NCI-H524 (cell line): ENCODE results near the gene NIF3L1.

ENCODE experiments used
- DNase-seq, 2 experiments: peaks; one replicate each; lab custom pipeline; 2025; lab: John Stamatoyannopoulos, UW

Gene NIF3L1

GRCh38 chr2:200888704-200889625, at the start of gene NIF3L1, which contains the start of gene PPIL3:
Gene NIF3L1 (plus strand): TSS chr2:200889371. CDS start chr2:200891944, 2,573 bp downstream.
Gene PPIL3 (minus strand): TSS chr2:200889077. CDS start chr2:200887615, 1,462 bp downstream.
- peak; percentile 94 to 99 for DNase-seq

GRCh38 chr2:200839513-200839912, 49.7 kb upstream of the NIF3L1 start:
- no peak for DNase-seq

- DNase-seq: no peak
Observed at GRCh38 chr2:200843993-200844948, 44.9 kb upstream of the NIF3L1 start.

- DNase-seq: no peak
Observed at GRCh38 chr2:200845194-200845593, 44.0 kb upstream of the NIF3L1 start.

GRCh38 chr2:200845669-200846325, 43.4 kb upstream of the NIF3L1 start:
- DNase-seq: no peak

- no peak for DNase-seq
Observed at GRCh38 chr2:200847269-200847668, 41.9 kb upstream of the NIF3L1 start.

- no peak for DNase-seq
Observed at GRCh38 chr2:200847939-200848338, 41.2 kb upstream of the NIF3L1 start.

GRCh38 chr2:200850512-200851256, 38.5 kb upstream of the NIF3L1 start:
- no peak for DNase-seq

GRCh38 chr2:200851398-200852248, 37.5 kb upstream of the NIF3L1 start:
- peak in 1 of 2 experiments; percentile 41 for DNase-seq

GRCh38 chr2:200852605-200853004, 36.6 kb upstream of the NIF3L1 start:
- DNase-seq: no peak

- DNase-seq: no peak
Observed at GRCh38 chr2:200856806-200857205, 32.4 kb upstream of the NIF3L1 start.

- no peak for DNase-seq
Observed at GRCh38 chr2:200860092-200860795, 28.9 kb upstream of the NIF3L1 start.

GRCh38 chr2:200861617-200862155, 27.5 kb upstream of the NIF3L1 start:
- DNase-seq: no peak

- DNase-seq: peak in 1 of 2 experiments; percentile 41
Observed at GRCh38 chr2:200862532-200863000, 26.6 kb upstream of the NIF3L1 start.

GRCh38 chr2:200863782-200864175, 25.4 kb upstream of the NIF3L1 start:
- DNase-seq: peak in 1 of 2 experiments; percentile 31

GRCh38 chr2:200864176-200865034, 24.8 kb upstream of the NIF3L1 start, which contains the start of gene CLK1:
Gene CLK1 (minus strand): TSS chr2:200864658. CDS start chr2:200861862, 2,796 bp downstream.
- peak; percentile 85 to 90 for DNase-seq

GRCh38 chr2:200869014-200869413, 20.2 kb upstream of the NIF3L1 start:
- no peak for DNase-seq

- DNase-seq: no peak
Observed at GRCh38 chr2:200871151-200871550, 18.0 kb upstream of the NIF3L1 start.
